ENCODE results near the gene ZNF19. TPM values are rescaled to one million over a fixed set of nuclear protein-coding genes. Genes with fewer than 3 reads are reported as not detected.
"Not testable (repeated sequence)": the region's sequence is repeated elsewhere in the genome, so short reads cannot be mapped to it uniquely, and the experiment has no call there.

The ZNF19 gene
- total RNA-seq (2014; rRNA removed; shearing (Covaris generic)) = 2.1 and 5.8 TPM in 2 replicates

DNA sequence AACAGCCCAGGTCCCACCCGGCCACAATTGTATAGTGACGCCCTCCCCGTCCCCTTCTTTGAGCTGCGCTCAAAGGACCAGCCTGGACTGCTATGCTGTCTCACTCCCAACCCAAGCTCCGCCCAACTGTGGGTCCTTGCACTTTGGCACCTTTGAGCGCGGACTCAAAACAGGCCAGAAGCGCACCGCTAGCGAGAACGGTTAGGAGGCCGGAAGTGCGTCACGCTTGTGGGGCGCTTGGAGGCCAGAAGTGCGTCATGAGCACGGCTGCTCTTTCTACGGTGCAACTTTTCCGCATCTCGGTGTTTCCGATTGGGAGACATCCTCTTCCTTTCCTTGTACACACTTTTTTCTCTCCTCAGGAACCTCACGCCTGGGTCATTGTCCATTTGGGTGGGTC lies at the start of gene ZNF19:
TSS of gene ZNF19 (minus strand) at position 203 of the 400 bp plus-strand sequence. CDS start 7,210 bp downstream, outside the sequence.
- DNase-seq (ENCODE audit: low spot score) = no peak

DNA sequence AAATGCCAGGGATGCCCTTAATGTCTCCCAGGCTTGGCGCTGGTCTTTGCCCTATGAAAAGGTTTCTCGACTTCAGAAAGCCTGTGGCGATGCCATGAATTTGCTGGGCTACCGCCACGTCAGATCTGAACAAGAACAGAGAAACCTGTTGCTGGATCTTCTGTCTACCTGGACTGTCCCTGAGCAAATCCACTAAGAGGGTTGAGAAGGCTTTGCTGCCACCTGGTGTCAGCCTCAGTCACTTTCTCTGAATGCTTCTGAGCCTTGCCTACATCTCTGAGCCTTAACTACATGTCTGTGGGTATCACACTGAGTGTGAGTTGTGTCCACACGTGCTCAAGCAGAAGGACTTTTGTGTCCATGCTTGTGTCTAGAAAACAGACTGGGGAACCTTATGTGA lies 48.5 kb upstream of the ZNF19 start:
- peak; percentile 37 for DNase-seq (ENCODE audit: low spot score)

DNA sequence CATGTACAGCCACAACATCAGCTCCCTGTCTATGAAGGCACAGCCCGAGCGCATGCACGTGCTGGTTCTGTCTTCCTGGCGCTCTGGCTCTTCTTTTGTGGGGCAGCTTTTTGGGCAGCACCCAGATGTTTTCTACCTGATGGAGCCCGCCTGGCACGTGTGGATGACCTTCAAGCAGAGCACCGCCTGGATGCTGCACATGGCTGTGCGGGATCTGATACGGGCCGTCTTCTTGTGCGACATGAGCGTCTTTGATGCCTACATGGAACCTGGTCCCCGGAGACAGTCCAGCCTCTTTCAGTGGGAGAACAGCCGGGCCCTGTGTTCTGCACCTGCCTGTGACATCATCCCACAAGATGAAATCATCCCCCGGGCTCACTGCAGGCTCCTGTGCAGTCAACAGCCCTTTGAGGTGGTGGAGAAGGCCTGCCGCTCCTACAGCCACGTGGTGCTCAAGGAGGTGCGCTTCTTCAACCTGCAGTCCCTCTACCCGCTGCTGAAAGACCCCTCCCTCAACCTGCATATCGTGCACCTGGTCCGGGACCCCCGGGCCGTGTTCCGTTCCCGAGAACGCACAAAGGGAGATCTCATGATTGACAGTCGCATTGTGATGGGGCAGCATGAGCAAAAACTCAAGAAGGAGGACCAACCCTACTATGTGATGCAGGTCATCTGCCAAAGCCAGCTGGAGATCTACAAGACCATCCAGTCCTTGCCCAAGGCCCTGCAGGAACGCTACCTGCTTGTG lies 47.8 kb upstream of the ZNF19 start:
- no peak for DNase-seq (ENCODE audit: low spot score)

DNA sequence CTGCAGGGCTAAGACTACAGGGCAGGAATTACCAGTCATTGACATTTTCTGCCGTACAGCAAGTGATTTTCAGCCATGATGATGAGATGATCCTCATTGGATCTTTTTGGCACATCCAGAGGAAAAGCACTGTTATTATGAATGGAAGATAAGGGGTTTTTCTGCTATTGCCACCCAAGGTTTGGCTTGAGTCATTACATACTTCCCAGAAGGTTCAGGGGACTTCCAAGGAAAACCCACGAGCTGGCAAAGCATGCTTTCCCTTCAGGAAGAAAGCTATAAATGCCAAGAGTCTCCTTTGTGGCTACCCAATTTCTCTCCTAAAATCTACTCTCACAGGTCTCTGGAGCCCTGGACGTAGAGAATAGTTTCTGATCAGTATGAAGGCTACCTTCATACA lies 43.2 kb upstream of the ZNF19 start:
- peak; percentile 23 for DNase-seq (ENCODE audit: low spot score)

DNA sequence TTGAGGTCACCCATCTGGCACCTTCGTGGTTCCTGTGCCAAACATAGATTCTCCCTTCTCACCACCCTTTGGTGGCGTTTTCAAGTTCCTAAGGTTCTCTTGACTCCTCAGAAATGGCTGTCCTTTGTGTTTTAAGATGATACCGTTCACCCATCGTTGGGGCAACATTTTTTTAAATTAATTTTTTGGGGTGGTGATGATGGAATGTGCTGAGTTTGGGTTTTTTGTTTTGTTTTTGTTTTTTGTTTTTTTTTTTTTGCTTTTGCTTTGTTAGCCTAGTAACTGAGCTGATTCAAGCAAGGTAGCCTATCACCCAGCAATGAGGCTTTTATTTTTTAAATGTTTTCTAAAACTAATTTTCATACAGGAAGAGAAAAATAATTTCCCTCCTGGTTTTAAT lies 39.7 kb upstream of the ZNF19 start:
- DNase-seq (ENCODE audit: low spot score) = no peak

DNA sequence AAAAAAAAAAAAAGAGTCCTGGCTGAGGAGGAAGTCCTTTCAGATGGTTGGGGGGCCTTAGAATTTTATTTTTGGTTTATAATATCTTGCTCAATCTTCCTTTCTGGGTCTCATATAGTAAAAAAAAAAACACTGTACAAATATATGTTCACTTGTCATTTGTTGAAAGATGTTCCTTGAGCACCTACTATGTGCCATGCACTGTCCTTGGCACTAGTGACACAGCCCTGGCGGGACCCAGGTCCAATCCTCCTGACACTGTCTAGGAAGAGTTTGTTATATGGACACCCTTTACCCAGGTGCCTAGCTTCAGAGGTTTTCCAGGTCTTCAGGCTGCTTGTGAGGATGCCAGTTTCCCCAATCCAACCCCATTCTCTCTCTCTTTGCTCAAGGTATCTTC lies 39.1 kb upstream of the ZNF19 start:
- DNase-seq (ENCODE audit: low spot score) = no peak

DNA sequence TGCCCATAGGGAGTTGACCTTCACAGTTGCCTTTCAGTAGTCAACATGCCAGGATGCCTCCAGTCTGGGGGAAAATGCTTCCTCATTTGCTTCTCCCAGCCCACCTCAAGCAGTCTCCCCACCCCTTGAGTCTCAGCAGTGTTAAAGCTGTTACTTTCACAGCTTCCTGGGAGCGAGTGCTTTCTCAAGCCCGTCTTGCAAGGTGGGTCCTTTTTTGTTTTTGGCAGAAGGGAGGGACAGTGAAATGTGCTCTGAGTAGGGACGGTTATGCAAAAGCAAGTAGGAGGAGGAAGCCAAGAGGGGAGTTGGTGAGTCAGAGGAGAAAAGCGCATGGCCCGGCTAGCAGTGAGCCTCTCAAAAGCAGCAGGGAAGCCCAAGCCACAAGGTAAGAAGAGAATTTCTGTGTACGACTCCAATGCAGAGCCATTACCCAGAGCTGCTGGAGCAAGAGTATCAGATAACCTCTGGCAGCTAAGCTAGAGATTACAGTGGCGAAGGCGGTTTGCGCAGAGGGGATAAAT lies 37.0 kb upstream of the ZNF19 start, which contains the start of gene CHST4:
TSS of gene CHST4 (plus strand) at position 316 of the 521 bp plus-strand sequence. CDS start 10,252 bp downstream, outside the sequence.
- DNase-seq (ENCODE audit: low spot score) = peak; percentile 68

DNA sequence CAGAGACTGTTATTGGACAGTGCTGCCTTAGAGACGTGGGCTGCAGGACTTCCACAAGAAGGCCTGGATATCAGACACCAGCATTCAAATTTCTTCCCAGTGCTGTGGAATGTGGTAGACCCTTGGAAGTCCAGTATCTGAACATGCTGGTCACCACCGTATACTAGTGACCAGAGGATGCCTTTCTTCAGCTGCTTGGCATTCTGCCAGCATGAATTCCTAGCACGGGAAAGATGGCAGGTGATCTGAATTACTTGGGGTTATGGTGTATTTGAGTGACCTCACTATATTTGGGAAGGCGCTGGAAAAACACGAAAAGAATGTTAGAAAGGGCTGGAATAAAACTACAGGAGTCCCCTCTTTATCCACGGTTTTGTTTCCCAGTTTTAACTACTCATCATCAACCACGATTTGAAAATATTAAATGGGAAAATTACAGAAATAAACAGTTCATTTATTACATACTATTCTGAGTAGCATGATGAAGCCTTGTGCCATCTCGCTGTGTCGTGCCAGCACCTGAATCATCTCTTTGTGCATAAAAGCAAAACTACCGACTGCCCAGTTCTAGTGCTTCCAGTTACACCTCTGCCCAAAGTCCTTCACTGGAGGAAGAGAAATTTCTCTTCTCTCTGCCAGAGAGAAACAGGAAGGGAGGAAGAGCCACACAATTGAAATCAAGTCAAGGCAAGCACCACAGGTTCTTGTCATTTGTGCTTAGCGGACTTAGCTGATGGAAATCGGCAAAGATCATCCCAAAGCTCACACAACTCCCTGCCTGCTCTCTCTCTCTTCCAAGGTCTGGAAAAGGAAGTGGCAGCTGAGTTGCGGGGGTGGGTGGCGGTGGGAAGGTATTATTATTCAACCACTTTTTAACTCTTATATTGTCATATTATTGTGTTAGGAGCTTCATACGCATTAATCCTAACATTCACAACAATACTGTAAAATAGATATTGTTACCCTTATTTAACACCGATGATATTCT lies 35.7 kb upstream of the ZNF19 start:
- DNase-seq (ENCODE audit: low spot score) = no peak

DNA sequence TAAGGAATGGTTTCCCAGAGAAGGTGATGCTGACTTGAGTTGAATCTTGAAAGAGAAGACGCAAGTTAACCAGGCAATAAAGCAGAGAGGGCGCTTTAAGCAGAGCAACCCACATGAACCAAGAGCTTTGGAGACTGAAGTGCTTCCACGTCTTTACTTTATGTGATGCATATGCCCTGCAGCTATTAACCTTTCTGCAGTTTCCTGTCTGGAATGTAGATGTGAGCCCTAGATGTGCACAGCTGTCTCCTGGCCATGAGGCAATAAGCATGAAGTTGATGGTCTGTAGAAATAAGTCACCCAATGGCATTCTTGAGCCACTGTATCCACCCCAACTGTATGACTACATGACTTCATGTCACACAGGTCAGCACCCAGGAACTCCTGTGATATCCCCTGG lies 31.4 kb upstream of the ZNF19 start:
- DNase-seq (ENCODE audit: low spot score) = no peak

DNA sequence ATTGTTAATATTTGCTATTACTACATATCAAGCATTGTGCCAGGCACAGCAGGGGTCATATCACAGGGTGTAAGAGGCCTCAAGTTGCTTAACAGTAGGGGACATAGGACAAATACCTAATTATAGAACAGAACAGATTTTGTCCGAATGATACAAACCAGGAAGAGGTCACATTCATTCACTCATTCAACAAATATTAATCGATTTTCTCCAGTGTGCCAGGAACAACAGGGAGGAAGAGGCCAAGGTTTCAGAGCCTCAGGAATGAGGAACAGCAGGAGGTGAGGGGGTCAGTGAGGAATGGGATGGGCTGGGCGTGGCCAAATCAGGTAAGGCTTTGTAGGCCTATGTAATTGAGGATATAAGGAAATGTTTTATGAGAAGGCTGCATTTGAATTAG lies 25.9 kb upstream of the ZNF19 start:
- no peak for DNase-seq (ENCODE audit: low spot score)

DNA sequence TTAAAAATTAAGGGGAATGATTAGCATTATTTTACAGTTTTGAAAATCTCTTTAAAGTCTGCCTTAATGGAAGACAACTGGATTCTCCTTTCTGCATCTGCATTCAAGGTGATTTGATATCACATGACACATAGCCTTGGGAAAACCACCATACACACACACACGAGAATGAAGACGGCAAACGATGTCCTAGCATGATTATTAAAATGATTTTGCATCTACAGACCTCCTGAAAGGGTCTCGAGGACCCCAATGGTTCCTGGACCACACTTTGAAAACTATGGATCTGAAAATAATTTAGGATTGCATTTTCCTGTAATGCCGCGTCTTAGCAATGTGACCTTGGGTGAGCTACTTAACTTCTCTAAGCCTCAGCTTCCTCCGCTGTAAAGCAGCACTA lies 25.4 kb upstream of the ZNF19 start:
- DNase-seq (ENCODE audit: low spot score) = no peak

DNA sequence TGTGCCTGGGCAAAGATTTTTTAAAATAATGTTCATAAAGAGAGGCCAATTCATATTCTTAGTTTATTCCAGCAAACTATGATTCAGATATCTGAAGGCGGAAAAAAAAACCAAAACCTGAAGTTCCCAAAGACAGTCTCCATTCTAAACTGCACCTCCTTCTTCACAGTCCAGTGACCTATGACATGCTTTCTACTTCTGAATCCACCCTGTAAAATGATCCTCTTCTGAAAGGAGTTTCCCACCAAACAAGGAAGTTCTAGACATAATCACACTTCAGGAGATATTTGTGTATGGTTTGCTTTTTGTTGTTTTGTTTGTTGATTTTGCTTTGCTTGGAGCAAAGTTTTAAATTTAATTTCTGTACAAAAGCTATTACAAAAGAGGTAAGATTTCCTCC lies 24.2 kb upstream of the ZNF19 start:
- DNase-seq (ENCODE audit: low spot score) = no peak

DNA sequence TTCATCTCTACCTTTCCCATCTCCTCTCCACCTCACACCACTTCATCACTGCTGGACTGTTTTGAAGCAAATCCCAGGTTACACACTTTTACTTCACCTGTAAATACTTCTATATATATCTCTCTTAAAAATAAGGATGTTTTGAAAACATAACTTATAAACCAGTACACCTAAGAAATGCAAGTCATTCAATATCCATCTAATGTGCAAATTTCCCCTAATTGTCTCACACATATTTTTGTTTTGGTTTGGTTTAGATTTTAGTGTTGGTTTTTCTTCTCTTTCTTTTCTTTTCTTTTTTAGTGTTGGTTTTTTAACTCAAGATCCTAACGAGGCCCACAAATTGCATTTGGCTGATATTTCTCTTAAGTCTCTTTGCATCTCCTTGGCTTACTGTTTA lies 17.9 kb upstream of the ZNF19 start:
- DNase-seq (ENCODE audit: low spot score) = no peak

DNA sequence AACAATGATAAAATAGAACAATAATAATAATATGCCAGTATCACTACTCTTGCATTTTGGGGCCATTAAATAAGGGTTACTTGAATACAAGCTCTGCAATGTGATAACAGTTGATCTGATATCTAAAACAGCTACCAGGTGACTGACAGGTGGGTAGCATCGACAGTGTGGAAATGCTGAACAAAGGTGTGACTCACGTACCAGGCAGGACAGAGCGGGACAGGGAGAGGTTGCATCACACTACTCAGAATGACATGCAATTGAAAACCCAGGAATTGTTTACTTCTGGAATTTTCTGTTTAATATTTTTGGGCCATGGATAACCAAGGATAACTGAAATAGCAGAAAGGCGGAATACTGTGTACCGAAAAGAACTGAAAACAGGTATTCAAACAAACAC lies 15.8 kb upstream of the ZNF19 start:
- no peak for DNase-seq (ENCODE audit: low spot score)

DNA sequence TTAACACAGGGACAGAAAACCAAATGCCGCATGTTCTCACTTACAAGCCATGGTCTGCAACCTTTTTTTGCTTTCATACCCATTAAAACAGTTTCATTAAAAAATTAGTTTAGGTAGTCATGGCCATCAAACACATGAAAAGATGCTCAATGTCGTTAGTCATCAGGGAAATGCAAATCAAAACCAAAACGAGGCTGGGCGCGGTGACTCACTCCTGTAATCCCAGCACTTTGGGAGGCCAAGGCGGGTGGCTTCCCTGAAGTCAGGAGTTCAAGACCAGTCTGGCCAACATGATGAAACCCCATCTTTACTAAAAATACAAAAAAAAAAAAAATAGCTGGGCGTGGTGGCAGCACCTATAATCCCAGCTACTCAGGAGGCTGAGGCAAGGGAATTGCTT lies 14.9 kb upstream of the ZNF19 start:
- not testable (repeated sequence) for DNase-seq (ENCODE audit: low spot score)

DNA sequence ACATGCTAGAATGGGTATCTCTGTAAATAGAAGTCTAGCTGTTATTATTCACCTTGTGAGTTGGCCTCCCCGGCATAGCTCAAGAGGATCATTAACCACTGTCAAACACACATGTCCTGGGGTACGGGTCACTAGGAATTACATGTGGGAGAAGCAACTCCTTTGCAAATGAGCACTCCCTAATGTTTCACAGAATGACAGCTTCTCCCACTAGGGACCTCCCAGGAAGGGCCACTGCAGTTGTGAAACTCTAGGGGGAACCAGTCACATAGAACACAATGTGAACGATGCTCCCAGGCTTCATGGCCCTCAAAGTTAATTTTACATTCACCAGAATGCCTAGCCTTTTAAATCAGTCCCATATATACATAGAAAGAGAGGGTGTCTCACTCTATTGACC lies 12.4 kb upstream of the ZNF19 start:
- DNase-seq (ENCODE audit: low spot score) = no peak

DNA sequence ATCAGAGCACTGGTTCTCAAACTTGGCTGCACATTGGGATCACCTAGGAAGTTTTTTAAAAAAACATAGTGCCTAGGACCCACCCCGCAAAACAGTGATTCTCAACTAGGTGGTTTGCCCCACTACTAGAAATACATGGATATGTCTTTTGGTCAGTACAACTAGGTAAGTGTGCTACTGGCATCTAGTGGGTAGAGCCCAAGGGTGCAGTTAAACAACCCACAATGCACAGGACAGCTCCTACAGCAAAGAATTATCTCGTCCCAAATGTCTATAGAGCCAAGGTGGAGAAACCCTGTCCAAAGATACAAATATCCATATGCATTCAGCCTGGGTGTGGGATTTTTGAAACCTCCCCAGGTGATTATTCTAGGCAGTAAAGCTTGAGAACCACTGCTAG lies 11.8 kb upstream of the ZNF19 start:
- no peak for DNase-seq (ENCODE audit: low spot score)

DNA sequence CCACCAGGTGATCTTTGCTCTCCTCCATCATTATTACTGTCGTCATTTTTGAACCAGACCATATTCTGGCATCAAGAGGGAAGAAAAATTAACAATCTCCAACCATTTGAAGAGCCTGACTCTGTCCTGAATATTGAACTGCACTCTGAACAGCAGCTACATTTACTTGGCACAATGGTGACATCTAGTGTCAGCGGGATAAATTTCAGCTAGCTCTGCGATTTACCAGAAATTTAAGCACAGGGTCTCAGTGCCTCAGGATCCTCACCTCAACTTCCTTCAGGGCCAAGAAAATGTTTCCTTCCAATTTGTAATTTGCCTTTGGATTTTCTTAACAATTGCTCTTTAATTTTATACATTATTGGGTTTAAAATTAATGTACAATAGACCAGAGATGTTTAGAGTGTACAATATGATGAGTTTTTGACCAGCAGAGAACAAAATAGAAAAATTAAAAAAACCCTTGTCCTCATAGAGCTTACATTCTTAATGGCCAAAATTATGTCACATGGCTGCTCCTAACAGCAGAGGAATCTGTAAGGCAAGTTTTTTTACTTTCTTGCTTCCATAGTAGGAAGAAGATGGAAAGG lies 10.7 kb upstream of the ZNF19 start:
- peak; percentile 28 for DNase-seq (ENCODE audit: low spot score)

DNA sequence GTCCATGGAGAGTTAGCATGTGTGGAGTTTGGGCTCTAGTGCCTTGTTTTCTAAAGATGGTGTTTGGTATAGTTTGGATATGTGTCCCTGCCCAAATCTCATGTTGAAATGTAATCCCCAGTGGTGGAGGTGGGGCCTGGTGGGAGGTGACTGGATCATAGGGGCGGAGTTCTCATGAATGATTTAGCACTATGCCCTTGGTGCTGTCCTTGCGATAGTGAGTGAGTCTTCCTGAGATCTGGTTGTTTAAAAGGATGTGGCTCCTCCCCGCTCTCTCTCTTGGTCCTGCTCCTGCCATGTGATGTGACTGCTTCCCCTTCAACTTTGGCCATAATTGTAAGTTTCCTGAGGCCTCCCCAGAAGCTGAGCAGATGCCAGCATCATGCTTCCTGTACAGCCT lies 8.9 kb upstream of the ZNF19 start:
- DNase-seq (ENCODE audit: low spot score) = no peak

DNA sequence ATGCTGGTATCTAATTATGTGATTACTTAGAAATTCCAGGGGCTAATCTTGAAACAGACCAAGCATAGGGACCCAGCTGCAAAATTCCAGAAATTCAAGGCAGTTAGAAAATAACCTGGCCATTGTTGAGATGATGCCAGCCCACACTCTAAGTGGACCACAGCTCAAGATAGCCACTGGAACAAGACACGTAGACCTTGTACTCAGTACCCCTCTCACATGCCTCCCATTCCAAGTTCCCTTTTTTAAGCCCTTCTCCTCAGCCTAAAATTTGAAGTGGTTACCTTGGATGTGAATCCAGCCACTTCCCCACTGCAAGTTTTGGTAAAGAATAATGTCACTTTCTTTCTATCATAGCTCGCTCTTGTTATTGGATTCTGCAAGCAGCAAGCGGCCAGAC lies 4.1 kb upstream of the ZNF19 start:
- DNase-seq (ENCODE audit: low spot score) = no peak

DNA sequence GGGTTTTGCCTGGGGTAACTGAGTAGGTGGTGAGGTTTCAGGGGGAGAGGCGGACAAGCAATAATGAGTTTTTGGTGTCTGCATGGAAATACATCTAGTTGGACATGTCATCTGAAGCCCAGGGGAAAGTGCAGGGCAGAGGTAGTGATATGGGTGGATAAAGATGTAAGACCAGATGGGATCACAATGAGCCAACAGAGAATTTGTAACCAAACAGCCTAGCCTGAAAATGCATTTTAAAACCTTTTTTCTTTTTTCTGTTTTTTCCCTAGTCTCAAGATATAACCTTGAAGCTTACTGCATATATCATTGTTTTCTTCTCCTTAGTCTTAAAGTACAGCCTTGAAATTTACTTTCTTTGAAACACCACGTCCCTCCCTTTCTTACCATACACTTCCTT lies 3.7 kb upstream of the ZNF19 start:
- no peak for DNase-seq (ENCODE audit: low spot score)

DNA sequence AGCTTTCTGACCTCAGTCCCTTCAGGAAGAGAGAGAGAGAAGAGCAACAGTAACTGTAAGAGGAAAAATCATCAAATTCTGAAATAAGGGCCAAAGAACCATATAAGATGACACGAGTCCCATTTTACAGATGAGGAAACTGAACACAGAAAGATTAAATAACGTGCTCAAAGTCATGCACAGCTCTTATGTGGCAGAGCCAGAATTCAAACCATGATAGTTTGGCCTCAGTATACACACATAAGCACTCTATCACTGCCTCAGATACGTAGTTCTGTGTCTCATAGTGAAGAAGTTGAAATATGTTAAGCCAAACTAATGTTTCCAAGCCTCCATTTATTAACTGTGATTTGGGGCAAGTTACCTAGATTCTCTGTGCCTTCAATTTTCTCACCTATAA lies 1.9 kb upstream of the ZNF19 start:
- no peak for DNase-seq (ENCODE audit: low spot score)

Measured in A172 (cell line).